NCI-H226 (cell line): Measurements from ENCODE around the gene THUMPD1.

Experiments used
- DNase-seq: peaks from one replicate; pipeline ENCODE4 v3.0.0-alpha.2; 2015

THUMPD1 gene

GRCh38 chr16:20689668-20690067, 52.0 kb downstream of the THUMPD1 start:
- no peak for DNase-seq

- DNase-seq, result no peak
These were observed 57.8 kb downstream of the THUMPD1 start for GRCh38 chr16:20683812-20684211.
